GM21619 (cell line): ENCODE measurements around the gene PRKAB2.
"Not testable (repeated sequence)": the region's sequence is repeated elsewhere in the genome, so short reads cannot be mapped to it uniquely, and the experiment has no call there.

Experiments used
- ATAC-seq: cut with Tn5 transposase; IDR thresholded peaks from one replicate; pipeline ENCODE4 v1.9.1; 2021; ENCODE audit not compliant: unreplicated experiment

PRKAB2 gene

GRCh38 chr1:147111381-147112130 lies 60.7 kb downstream of the PRKAB2 start:
- no peak for ATAC-seq

GRCh38 chr1:147110872-147111271 lies 61.4 kb downstream of the PRKAB2 start:
- ATAC-seq, result no peak

- no peak for ATAC-seq
These were observed 61.8 kb downstream of the PRKAB2 start for GRCh38 chr1:147110434-147110833.

GRCh38 chr1:147109762-147110161 lies 62.5 kb downstream of the PRKAB2 start:
- ATAC-seq, result no peak

GRCh38 chr1:147109041-147109440 lies 63.2 kb downstream of the PRKAB2 start:
- ATAC-seq, result peak; percentile 80

GRCh38 chr1:147106407-147106881 lies 65.8 kb downstream of the PRKAB2 start:
- ATAC-seq, result not testable (repeated sequence)

- no peak for ATAC-seq
These were observed 66.4 kb downstream of the PRKAB2 start for GRCh38 chr1:147105909-147106308.
